MCF 10A (cell line): ENCODE measurements around the gene OR3A3. TPM values are rescaled to one million over a fixed set of nuclear protein-coding genes. Genes with fewer than 3 reads are reported as not detected.
"Not testable (repeated sequence)": the region's sequence is repeated elsewhere in the genome, so short reads cannot be mapped to it uniquely, and the experiment has no call there.

ENCODE experiments used
- BruUV-seq: library from RNA; stranded (reverse); fragments of 400-500 nt; replicated peaks from 2 replicates; lab custom pipeline; 2021; lab: Mats Ljungman, UMichigan
- CTCF ChIA-PET: fragments of 300-600 bp; sonication (Branson Sonifier 250); formaldehyde crosslinking; extraction: SDS; loops from one replicate; lab custom pipeline; 2021; ENCODE audit warnings: antibody characterized with exemption, inconsistent platforms; lab: Yijun Ruan, JAX
- POLR2A ChIA-PET: fragments of 300-600, 350-650 bp; sonication (Branson Sonifier 250); formaldehyde crosslinking; extraction: SDS; loops from one replicate; lab custom pipeline; 2020; ENCODE audit warnings: antibody characterized with exemption, inconsistent platforms; lab: Yijun Ruan, JAX
- DNase-seq: peaks from one replicate; pipeline ENCODE4 v3.0.0-alpha.2; 2018; ENCODE audit not compliant: unreplicated experiment
- H3K27ac Mint-ChIP-seq: one replicate; pipeline ENCODE4 v1.8.0; 2022; ENCODE audit warnings: mild to moderate bottlenecking, low read depth, mixed read lengths; ENCODE audit not compliant: unreplicated experiment
- H3K27me3 Mint-ChIP-seq: one replicate; pipeline ENCODE4 v1.8.0; 2022; ENCODE audit warnings: mixed read lengths; ENCODE audit not compliant: insufficient read depth, unreplicated experiment
- H3K36me3 Mint-ChIP-seq: one replicate; pipeline ENCODE4 v1.8.0; 2022; ENCODE audit warnings: mild to moderate bottlenecking, moderate library complexity, mixed read lengths; ENCODE audit not compliant: insufficient read depth, unreplicated experiment
- H3K4me1 Mint-ChIP-seq: one replicate; pipeline ENCODE4 v1.8.0; 2022; ENCODE audit warnings: mixed read lengths; ENCODE audit not compliant: insufficient read depth, unreplicated experiment
- H3K4me3 Mint-ChIP-seq: one replicate; pipeline ENCODE4 v1.8.0; 2022; ENCODE audit warnings: mild to moderate bottlenecking, moderate library complexity, mixed read lengths; ENCODE audit not compliant: unreplicated experiment
- H3K9me3 Mint-ChIP-seq: one replicate; pipeline ENCODE4 v1.8.0; 2022; ENCODE audit warnings: mixed read lengths; ENCODE audit not compliant: unreplicated experiment
- CTCF ChIP-seq: fragments of 200-600 bp; IDR thresholded peaks from one replicate; pipeline ENCODE4 v1.8.0; 2022; ENCODE audit warnings: antibody characterized with exemption, mild to moderate bottlenecking; ENCODE audit not compliant: unreplicated experiment
- intact Hi-C: fragments of 100-400 bp; cut with micrococcal nuclease; formaldehyde crosslinking; loops from 2 replicates; pipeline ENCODE4 v1.14.1; 2022
- total RNA-seq: library from RNA; stranded (reverse); gene quantifications from 2 replicates; pipeline ENCODE4 v1.2.3, GENCODE V29; 2022

OR3A3 gene
- total RNA-seq, 1 experiment from 2014 or later = not detected

GRCh38 chr17:3400055-3400454 is 11.1 kb upstream of the OR3A3 start:
- no peak overlapping the region for H3K4me3 Mint-ChIP-seq
- ChIA-PET CTCF (interaction anchor here (0.5 kb wide), 1 partner anchor 203 kb away, joined by 3 read pairs; no protein-coding TSS in a partner anchor), POLR2A (no interaction called here)
- no peaks in the 10 kb centered on the region for H3K9me3 Mint-ChIP-seq
- no peaks in the 10 kb centered on the region for H3K4me1 Mint-ChIP-seq
- no TSS peak for BruUV-seq
- no peak overlapping the region for H3K27ac Mint-ChIP-seq
- intact Hi-C loops = no loop called here
- no peaks in the 10 kb centered on the region for H3K36me3 Mint-ChIP-seq
- no peak for TF ChIP-seq CTCF
- peak; percentile 5 for DNase-seq
- H3K27me3 Mint-ChIP-seq = peaks cover 29% of the 10 kb centered on the region

- ChIA-PET CTCF (no interaction called here), POLR2A (no interaction called here)
- H3K4me1 Mint-ChIP-seq = no peaks in the 10 kb centered on the region
- peaks cover 9% of the 10 kb centered on the region for H3K9me3 Mint-ChIP-seq
- intact Hi-C loops = no loop called here
- H3K36me3 Mint-ChIP-seq = no peaks in the 10 kb centered on the region
- peaks cover 29% of the 10 kb centered on the region for H3K27me3 Mint-ChIP-seq
- H3K27ac Mint-ChIP-seq = no peak overlapping the region
- no peak for TF ChIP-seq CTCF
- H3K4me3 Mint-ChIP-seq = no peak overlapping the region
- no peak for DNase-seq
- BruUV-seq = no TSS peak
Measured at GRCh38 chr17:3401786-3402185, 9.4 kb upstream of the OR3A3 start.

DNA sequence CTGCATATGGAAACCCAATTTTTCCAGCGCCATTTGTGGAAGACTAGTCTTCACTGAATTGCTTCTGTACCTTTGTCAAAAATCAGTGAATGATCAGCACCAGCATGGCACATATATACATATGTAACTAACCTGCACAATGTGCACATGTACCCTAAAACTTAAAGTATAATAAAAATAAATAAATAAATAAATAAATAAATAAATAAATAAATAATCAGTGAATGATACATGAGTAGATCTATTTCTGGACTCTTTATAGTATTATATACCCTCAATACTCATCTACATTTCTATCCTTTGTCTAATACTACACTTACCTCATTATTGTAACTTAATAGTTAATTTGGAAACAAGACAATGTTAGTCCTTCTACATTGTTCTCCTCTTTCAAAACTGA is 7.3 kb upstream of the OR3A3 start:
- CTCF ChIA-PET, H3K27ac Mint-ChIP-seq, H3K36me3 Mint-ChIP-seq, BruUV-seq, H3K4me3 Mint-ChIP-seq, H3K4me1 Mint-ChIP-seq, DNase-seq, POLR2A ChIA-PET, intact Hi-C loops: not testable (repeated sequence)
- Mint-ChIP-seq H3K9me3 (peaks cover 19% of the 10 kb centered on the region), H3K27me3 (peaks cover 29% of the 10 kb centered on the region)

GRCh38 chr17:3412216-3412615 is 1.0 kb downstream of the OR3A3 start:
- DNase-seq, CTCF ChIA-PET, H3K36me3 Mint-ChIP-seq, POLR2A ChIA-PET, BruUV-seq, H3K4me3 Mint-ChIP-seq, H3K27ac Mint-ChIP-seq, intact Hi-C loops, H3K4me1 Mint-ChIP-seq: not testable (repeated sequence)
- Mint-ChIP-seq H3K9me3 (peaks cover 16% of the 10 kb centered on the region), H3K27me3 (peaks cover 24% of the 10 kb centered on the region)

- POLR2A ChIA-PET = no interaction called here
Measured at GRCh38 chr17:3415610-3416009, 4.4 kb downstream of the OR3A3 start.

More at GRCh38 chr17:3415610-3416009, 4.4 kb downstream of the OR3A3 start:
- CTCF ChIA-PET = no interaction called here
- no peak for DNase-seq
- TF ChIP-seq CTCF = no peak
- Mint-ChIP-seq H3K27ac (no peak overlapping the region), H3K9me3 (peaks cover 7% of the 10 kb centered on the region), H3K27me3 (peaks cover 43% of the 10 kb centered on the region), H3K4me3 (no peak overlapping the region), H3K36me3 (no peaks in the 10 kb centered on the region), H3K4me1 (no peaks in the 10 kb centered on the region)
- BruUV-seq = no TSS peak
- intact Hi-C loops = no loop called here
